K562 (cell line): Measurements from ENCODE around the gene PYGO2. TPM values are rescaled to one million over a fixed set of nuclear protein-coding genes. Genes with fewer than 3 reads are reported as not detected.

Source experiments
- COPS2 ChIP-seq: fragments of 450-650 bp; conservative IDR thresholded peaks from 2 replicates; pipeline ENCODE4 v1.6.1; 2016; ENCODE audit warnings: mild to moderate bottlenecking, moderate library complexity
- DDX20 ChIP-seq: fragments of 450-650 bp; IDR thresholded peaks from 2 replicates; pipeline ENCODE4 v1.6.1; 2016; ENCODE audit warnings: missing genetic modification characterization, low read depth, mild to moderate bottlenecking, missing compliant biosample characterization, moderate library complexity
- HDAC6 ChIP-seq: IDR thresholded peaks from 2 replicates; pipeline ENCODE4 v1.6.1; 2012; ENCODE audit warnings: low read depth, mild to moderate bottlenecking, control low read depth, inconsistent platforms, low read length, moderate library complexity
- HDAC8 ChIP-seq: fragments of 450-650 bp; IDR thresholded peaks from 2 replicates; pipeline ENCODE4 v1.6.1; 2016; ENCODE audit warnings: mild to moderate bottlenecking, missing genetic modification characterization, moderate library complexity, missing compliant biosample characterization
- HEY1 ChIP-seq: fragments of 250-450 bp; sonication (Bioruptor Pico); IDR thresholded peaks from 2 replicates; pipeline ENCODE4 v1.5.0; 2020; ENCODE audit warnings: mild to moderate bottlenecking, moderate library complexity, borderline replicate concordance
- HMG20A ChIP-seq: fragments of 450-650 bp; formaldehyde crosslinking; conservative IDR thresholded peaks from 2 replicates; pipeline ENCODE4 v1.4.0; 2020; ENCODE audit warnings: mild to moderate bottlenecking, mixed read lengths
- KHSRP ChIP-seq: fragments of 450-650 bp; IDR thresholded peaks from 2 replicates; pipeline ENCODE4 v1.6.1; 2017
- MIER1 ChIP-seq: fragments of 450-650 bp; IDR thresholded peaks from 2 replicates; pipeline ENCODE4 v1.6.1; 2016; ENCODE audit warnings: antibody characterized with exemption, mild to moderate bottlenecking, low read depth
- MLLT1 ChIP-seq, 2 experiments: fragments of 450-650 bp; IDR thresholded peaks; 2 replicates each; pipeline ENCODE4 v1.6.1; 2016
- NCOR1 ChIP-seq: fragments of 450-650 bp; IDR thresholded peaks from 2 replicates; pipeline ENCODE4 v1.6.1; 2016; ENCODE audit warnings: mild to moderate bottlenecking, moderate library complexity
- OTX1 ChIP-seq: fragments of 450-650 bp; formaldehyde crosslinking; IDR thresholded peaks from 2 replicates; pipeline ENCODE4 v1.4.0; 2022; ENCODE audit warnings: mild to moderate bottlenecking
- PTBP1 ChIP-seq: fragments of 200-400 bp; formaldehyde crosslinking; IDR thresholded peaks from 2 replicates; pipeline ENCODE4 v1.6.1; 2017; ENCODE audit warnings: low read depth, low read length
- SIN3B ChIP-seq: fragments of 450-650 bp; IDR thresholded peaks from 2 replicates; pipeline ENCODE4 v1.6.1; 2017; ENCODE audit warnings: low read depth, mild to moderate bottlenecking, moderate library complexity
- SMAD4 ChIP-seq: fragments of 250-450 bp; sonication (Bioruptor Pico); conservative IDR thresholded peaks from 2 replicates; pipeline ENCODE4 v1.8.0; 2021; ENCODE audit warnings: inconsistent platforms, mild to moderate bottlenecking, moderate library complexity
- SREBF2 ChIP-seq: sonication (generic); formaldehyde crosslinking; IDR thresholded peaks from 2 replicates; pipeline ENCODE4 v1.4.0; 2020; ENCODE audit warnings: mild to moderate bottlenecking, missing genetic modification reagents
- SRSF3 ChIP-seq: fragments of 200-400 bp; formaldehyde crosslinking; IDR thresholded peaks from 2 replicates; pipeline ENCODE4 v1.6.1; 2016; ENCODE audit warnings: mild to moderate bottlenecking, low read length, moderate library complexity; ENCODE audit not compliant: insufficient read depth
- STAT5B ChIP-seq: fragments of 250-450 bp; sonication (Bioruptor Pico); IDR thresholded peaks from 2 replicates; pipeline ENCODE4 v1.8.0; 2021; ENCODE audit warnings: mild to moderate bottlenecking, inconsistent platforms
- TAF9B ChIP-seq: fragments of 450-650 bp; IDR thresholded peaks from 2 replicates; pipeline ENCODE4 v1.6.1; 2018; ENCODE audit warnings: mild to moderate bottlenecking; ENCODE audit not compliant: partially characterized antibody
- ZNF175 ChIP-seq: fragments of 200-800 bp; sonication (Bioruptor generic); IDR thresholded peaks from 2 replicates; pipeline ENCODE4 v1.6.1; 2016; ENCODE audit warnings: low read depth, mild to moderate bottlenecking, missing genetic modification characterization, missing compliant biosample characterization
- ZNF551 ChIP-seq: fragments of 250-450 bp; sonication (Bioruptor Pico); IDR thresholded peaks from 2 replicates; pipeline ENCODE4 v1.5.0; 2021; ENCODE audit warnings: mild to moderate bottlenecking, moderate library complexity
- ZNF699 ChIP-seq: fragments of 250-450 bp; sonication (Bioruptor Pico); IDR thresholded peaks from 2 replicates; pipeline ENCODE4 v1.8.0; 2021; ENCODE audit warnings: mild to moderate bottlenecking, moderate library complexity; ENCODE audit not compliant: insufficient replicate concordance
- polyA plus RNA-seq, 8 experiments: library from polyadenylated mRNA; depleted of rRNA in 4 of 8; stranded (reverse) in 5 of 8; unstranded in 3 of 8; fragments of >200 nt; fragmentation: Nextera tagmentation in 2 of 8; fragmentation: Illumina TruSeq in 1 of 8; extraction: Ambion mirVana in 2 of 8; extraction: Trizol in 1 of 8; gene quantifications; 2 replicates each; pipeline versions ENCODE4 v1.2.1 to v1.2.3, GENCODE V29; 2011 to 2014; ENCODE audit warnings: inconsistent platforms in 1 of 8, missing spikeins in 1 of 8
- total RNA-seq, 7 experiments: library from RNA; depleted of rRNA in 6 of 7; stranded (reverse); fragments of >200 nt in 6 of 7; fragmentation: Illumina TruSeq in 2 of 7; extraction: Trizol in 2 of 7; gene quantifications; 2 replicates each; pipeline versions ENCODE4 v1.2.1 to v1.2.3, GENCODE V29; 2011 to 2021; ENCODE audit warnings: low replicate concordance in 1 of 7
- TF ChIP-seq, protein P1 (sequence below): fragments of 450-650 bp; conservative IDR thresholded peaks from 2 replicates; pipeline ENCODE4 v1.6.1; 2016; ENCODE audit warnings: missing genetic modification characterization, low read depth, mild to moderate bottlenecking, control low read depth, missing compliant biosample characterization
- TF ChIP-seq, protein P2 (sequence below): fragments of 250-450 bp; sonication (Bioruptor Pico); IDR thresholded peaks from 2 replicates; pipeline ENCODE4 v1.6.1; 2021; ENCODE audit warnings: mild to moderate bottlenecking
- TF ChIP-seq, protein P3 (sequence below): fragments of 450-650 bp; IDR thresholded peaks from 2 replicates; pipeline ENCODE4 v1.6.1; 2016; ENCODE audit warnings: mild to moderate bottlenecking

The PYGO2 gene
- total and polyA plus RNA-seq, 9 of the 15 experiments (the other 6 are each of a cell fraction or from before 2014, with no cell fraction given), result 8.3 to 36.2 (median 18.2) TPM

DNA sequence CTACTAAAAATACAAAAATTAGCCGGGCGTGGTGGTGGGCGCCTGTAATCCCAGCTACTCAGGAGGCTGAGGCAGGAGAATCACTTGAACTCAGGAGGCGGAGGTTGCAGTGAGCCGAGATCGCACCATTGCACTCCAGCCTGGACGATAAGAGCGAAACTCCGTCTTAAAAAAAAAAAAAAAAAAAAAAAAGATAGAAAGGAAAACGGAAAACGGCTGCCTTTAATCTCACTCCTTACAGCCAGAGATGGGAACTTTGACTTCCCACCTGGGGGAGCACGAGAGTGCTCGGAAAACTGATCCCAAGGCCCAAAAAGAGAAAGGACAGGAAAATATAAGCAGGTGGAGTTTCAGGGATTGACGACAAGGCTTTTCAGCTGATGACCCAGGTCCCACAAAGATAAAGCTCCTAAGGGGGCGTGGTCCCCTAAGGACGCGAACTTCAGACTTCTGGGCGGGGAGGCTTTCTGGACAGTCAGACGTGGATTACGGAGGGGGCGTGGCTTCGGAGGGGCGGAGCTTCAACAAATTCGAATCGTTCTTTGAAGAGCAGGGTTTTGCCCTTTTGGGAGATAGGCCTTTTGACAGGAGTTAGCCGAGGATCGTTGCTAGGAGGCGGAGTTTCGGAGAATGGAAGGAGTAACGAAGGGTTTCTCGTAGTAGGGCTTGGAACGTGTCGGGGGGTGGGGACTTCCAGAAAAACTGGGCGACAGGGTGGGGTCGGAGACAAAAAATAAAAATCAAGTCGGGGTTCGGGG, 11.9 kb upstream of the PYGO2 start (continued):
- TF ChIP-seq MLLT1 (IDR thresholded peaks at IDR 0.05), result peak; percentile 72 to 85
- no peak for TF ChIP-seq COPS2
- TF ChIP-seq HDAC6, result no peak
- TF ChIP-seq SMAD4 (CRISPR knock-in tag), result peak; percentile 59; the same call in 1 of the 2 replicates
- TF ChIP-seq SIN3B, result no peak
- no peak for TF ChIP-seq HEY1 (CRISPR knock-in tag)
- no peak; the same call in 1 of the 2 replicates for TF ChIP-seq MIER1
- no peak for TF ChIP-seq HMG20A (CRISPR knock-in tag)
- TF ChIP-seq SRSF3, result no peak
- peak; percentile 68 for TF ChIP-seq TAF9B
- no peak for TF ChIP-seq ZNF551 (CRISPR knock-in tag)
- TF ChIP-seq PTBP1, result no peak
- TF ChIP-seq STAT5B (CRISPR knock-in tag), result no peak
- TF ChIP-seq SREBF2 (CRISPR knock-in tag), result no peak
- TF ChIP-seq, protein P1, sequence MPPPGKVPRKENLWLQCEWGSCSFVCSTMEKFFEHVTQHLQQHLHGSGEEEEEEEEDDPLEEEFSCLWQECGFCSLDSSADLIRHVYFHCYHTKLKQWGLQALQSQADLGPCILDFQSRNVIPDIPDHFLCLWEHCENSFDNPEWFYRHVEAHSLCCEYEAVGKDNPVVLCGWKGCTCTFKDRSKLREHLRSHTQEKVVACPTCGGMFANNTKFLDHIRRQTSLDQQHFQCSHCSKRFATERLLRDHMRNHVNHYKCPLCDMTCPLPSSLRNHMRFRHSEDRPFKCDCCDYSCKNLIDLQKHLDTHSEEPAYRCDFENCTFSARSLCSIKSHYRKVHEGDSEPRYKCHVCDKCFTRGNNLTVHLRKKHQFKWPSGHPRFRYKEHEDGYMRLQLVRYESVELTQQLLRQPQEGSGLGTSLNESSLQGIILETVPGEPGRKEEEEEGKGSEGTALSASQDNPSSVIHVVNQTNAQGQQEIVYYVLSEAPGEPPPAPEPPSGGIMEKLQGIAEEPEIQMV (tag), result no peak
- TF ChIP-seq, protein P2, sequence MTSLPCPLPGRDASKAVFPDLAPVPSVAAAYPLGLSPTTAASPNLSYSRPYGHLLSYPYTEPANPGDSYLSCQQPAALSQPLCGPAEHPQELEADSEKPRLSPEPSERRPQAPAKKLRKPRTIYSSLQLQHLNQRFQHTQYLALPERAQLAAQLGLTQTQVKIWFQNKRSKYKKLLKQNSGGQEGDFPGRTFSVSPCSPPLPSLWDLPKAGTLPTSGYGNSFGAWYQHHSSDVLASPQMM (CRISPR knock-in tag), result no peak
- TF ChIP-seq HDAC8 (tag), result no peak
- TF ChIP-seq ZNF175, result no peak
- TF ChIP-seq NCOR1, result peak; percentile 68
- TF ChIP-seq KHSRP, result no peak
- TF ChIP-seq, protein P3, sequence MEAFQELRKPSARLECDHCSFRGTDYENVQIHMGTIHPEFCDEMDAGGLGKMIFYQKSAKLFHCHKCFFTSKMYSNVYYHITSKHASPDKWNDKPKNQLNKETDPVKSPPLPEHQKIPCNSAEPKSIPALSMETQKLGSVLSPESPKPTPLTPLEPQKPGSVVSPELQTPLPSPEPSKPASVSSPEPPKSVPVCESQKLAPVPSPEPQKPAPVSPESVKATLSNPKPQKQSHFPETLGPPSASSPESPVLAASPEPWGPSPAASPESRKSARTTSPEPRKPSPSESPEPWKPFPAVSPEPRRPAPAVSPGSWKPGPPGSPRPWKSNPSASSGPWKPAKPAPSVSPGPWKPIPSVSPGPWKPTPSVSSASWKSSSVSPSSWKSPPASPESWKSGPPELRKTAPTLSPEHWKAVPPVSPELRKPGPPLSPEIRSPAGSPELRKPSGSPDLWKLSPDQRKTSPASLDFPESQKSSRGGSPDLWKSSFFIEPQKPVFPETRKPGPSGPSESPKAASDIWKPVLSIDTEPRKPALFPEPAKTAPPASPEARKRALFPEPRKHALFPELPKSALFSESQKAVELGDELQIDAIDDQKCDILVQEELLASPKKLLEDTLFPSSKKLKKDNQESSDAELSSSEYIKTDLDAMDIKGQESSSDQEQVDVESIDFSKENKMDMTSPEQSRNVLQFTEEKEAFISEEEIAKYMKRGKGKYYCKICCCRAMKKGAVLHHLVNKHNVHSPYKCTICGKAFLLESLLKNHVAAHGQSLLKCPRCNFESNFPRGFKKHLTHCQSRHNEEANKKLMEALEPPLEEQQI, result no peak
- TF ChIP-seq ZNF699, result no peak
- no peak for TF ChIP-seq DDX20 (tag)
- peak; percentile 6; the same call in 1 of the 2 replicates for TF ChIP-seq OTX1
